ENCODE results near the gene TRIM15.
A peak's percentile ranks its signal among the peaks of the same experiment; 100 is the strongest.
"Not testable (repeated sequence)": the region's sequence is repeated elsewhere in the genome, so short reads cannot be mapped to it uniquely, and the experiment has no call there.

The TRIM15 gene

DNA sequence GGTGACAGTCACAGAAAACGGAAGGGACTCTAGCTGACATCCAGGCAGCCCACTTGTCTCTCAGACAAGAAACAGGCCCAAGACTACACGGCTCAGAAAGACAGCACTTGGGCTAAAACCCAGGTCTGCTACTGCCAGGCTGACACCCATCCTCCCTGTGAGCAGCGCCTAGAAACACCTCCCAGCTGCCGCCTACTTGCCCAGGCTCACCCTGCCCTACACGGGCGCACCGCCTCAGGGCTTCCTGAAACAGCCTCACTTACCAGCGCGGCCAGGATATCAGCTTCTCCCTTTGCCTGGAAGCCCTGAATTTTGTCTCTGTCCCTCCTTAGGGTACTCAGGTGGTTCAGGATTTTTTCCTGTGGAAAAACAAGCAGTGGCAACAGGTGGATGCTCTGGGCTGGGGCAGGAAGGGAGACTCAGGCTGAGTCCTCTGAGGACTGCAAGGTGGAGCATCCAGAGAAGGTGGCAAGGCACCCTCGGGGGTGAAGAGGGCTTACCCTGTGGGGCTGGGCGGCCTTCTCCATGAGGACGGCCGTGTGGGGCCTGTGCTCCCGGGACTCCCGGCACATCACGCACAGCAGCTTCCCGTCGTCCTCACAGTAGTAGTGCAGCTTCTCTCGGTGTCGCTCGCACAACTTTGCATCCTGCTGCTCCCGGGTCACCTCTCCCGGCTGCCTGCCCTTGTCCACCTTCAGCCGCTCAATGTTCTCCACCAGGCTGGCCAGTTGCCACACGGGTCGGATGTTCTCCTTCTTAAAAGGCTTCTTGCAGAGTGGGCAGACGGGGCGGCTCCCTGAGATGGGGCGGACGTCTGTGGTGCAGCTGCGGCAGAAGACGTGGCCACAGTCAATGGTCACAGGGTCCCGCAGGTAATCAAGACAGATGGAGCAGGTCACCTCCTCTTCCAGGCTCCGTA, 35.1 kb downstream of the TRIM15 start:
- DNase-seq = no peak

GRCh38 chr6:30200551-30201281, 37.4 kb downstream of the TRIM15 start:
- no peak for DNase-seq

GRCh38 chr6:30202366-30202765, 39.0 kb downstream of the TRIM15 start:
- DNase-seq = no peak

DNA sequence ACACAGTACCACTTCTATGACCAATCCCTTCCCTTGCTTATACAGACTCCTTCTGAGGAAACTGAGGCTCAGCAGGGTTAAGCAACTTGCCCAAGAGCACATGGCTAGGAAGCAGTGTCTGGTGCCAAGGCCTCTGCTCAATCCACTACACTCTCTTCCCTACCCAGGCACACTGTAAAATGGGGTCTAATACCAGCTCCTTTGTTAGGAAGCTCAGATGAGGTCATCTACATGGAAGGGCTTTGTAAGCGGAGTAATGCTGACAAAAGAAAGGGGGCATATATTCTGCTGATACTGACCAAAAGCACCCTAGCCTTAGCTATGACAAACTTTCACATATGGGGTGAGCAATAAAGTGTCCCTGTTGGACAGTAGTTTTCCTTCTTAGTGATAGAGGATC, 40.8 kb downstream of the TRIM15 start:
- DNase-seq = no peak

GRCh38 chr6:30206152-30206551, 42.8 kb downstream of the TRIM15 start:
- no peak for DNase-seq

DNA sequence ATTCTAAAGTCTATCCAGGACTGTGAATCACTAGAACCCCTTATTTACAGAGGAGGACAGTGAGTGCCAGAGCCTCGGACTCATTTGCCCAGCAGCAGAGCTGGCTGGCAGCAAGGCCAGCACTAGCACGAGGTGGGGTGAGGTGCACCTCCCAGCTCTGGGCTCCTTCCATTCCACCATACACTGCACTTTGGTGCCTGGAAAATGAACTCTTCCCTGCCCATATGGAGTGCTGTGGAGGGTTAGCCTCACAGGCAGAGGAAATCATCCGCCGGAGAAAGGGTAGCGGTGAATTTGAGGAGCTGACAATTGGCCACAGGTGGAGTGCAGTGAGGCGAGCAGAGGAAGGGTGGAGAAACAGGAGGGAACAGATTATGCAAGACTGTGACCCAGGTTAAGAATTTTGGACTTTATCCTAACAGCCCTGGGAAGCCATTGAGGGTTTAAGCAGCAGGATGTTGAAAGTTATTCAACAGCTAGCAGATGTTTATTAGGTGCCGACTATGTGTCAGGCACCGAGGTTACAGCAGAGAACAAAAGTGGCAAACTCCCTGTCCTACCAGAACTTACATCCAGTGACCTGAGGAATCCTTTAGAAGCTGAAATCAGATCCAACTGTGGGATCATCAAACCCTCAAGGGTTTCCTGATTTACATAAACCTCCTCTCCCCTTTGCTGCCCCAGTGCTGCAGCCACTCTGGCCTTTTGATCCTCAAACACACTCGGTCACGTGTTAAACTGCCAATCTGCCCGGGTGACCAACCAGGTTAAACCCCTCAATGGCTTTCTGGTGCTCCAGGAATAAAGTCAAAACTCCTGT, 43.7 kb downstream of the TRIM15 start:
- DNase-seq = peak in 1 of 51 donors; percentile 2

DNA sequence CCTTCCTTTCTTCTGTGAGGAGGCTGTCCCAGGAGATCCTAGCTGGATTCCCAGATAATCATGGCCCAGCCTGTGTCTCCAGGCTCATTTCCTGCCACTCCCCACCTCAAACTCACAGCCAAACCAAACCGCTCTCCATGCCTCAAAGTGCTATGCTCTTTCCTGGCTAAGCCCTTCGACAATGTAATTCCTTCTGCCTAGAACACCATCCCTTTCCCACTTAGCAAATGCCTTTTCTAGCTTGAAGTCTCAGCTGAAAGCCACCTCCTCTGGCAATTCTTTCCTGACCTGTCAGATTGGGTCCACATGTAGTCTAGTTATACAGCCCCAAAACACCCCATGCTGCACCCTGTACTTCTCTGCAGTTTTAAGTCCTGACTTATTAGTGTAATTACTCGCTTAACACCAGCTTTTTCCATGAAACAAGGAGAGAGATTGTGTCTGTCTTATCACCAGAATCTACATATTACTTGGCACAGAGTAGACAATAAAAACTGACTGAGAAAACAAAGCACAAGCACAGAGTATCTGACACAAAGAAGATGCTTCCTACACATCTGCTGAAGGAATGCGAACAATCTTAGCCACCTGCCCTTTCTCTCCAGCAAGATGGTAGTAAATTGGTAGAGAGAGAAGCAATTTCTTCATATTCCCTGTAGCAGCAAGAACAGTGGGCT, 44.4 kb downstream of the TRIM15 start:
- no peak for DNase-seq

DNA sequence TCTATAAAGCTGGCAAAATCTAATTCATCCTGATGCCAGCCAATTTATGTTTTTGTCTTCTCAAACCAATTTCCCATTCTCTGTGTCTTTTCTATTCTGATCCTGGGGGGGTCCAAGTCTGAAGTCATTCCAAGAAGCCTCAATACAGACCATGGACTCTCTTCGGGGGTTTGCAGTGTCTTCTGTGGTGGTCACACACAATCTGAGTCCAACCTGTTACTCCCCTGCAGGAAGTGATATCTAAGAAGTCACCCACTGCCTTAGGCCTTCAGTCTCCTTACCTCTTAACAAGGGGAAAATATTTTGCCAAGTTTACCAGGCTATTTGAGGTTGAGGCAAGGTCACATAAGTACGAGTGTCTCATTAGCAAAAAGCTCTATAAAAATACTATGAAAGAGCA, 48.0 kb downstream of the TRIM15 start:
- no peak for DNase-seq

DNA sequence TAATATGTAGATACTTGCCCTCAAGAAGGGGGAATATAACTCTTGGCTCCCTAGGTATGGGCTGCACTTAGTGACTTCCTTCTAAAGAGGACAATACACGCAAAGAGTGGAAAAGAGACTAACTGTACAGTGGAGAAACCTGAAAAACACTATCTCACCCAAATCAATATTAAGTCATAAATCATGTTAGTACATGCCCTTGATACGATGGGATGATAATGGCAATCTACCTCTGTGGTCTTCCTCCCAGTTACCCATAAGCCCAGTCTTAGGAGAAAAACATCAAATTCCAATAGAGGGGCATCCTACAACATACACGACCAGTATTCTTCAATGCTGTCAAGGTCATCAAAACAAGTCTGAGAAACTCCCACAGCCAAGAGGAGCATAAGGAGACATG, 48.6 kb downstream of the TRIM15 start:
- no peak for DNase-seq

DNA sequence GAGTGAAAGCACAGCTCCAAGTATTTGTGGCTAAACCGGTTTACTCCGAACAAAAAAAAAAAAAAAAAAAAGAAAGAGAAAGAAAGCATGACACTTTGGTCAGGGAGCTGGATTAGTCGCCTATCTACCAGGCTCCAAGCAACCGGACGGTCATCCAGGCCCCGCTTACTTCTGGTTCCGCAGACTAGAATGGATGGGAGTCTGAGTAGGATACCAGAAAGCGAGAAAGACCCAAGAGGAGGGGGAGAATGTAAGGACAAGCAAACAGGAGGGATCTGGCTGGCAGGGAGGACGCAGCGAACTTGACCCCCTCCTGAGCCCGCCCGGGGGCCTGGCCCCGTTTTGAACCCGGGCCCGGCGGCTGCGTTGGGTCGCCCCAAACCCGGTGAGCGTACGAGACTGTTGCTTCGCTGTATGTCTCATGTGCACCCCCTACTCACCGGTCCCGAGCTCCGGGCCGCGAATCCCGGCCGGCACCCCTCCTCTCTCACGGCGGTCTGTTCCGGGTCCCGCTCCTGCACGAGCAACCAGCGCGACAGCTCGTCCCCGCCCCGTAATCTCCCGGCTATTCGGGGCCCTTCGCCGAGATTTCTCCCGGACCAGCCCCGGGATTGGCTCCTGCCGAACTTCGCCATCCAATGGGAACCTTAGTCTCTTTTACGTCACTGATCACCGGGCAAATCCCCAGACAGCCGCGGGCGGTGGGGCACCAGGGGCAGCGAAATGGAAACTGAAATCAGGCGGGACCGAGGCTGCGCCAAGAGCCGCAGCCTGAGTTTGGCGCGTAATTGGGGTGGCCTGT, 49.7 kb downstream of the TRIM15 start, which contains the start of gene TRIM26:
TSS of gene TRIM26 (minus strand) at position 542 of the 802 bp plus-strand sequence. CDS start 14,303 bp downstream, outside the sequence.
- peak; percentile 78 to 99 (median 95) for DNase-seq

- peak in 1 of 51 donors; percentile 68 for DNase-seq
Measured at GRCh38 chr6:30213667-30213956, 50.3 kb downstream of the TRIM15 start.

DNA sequence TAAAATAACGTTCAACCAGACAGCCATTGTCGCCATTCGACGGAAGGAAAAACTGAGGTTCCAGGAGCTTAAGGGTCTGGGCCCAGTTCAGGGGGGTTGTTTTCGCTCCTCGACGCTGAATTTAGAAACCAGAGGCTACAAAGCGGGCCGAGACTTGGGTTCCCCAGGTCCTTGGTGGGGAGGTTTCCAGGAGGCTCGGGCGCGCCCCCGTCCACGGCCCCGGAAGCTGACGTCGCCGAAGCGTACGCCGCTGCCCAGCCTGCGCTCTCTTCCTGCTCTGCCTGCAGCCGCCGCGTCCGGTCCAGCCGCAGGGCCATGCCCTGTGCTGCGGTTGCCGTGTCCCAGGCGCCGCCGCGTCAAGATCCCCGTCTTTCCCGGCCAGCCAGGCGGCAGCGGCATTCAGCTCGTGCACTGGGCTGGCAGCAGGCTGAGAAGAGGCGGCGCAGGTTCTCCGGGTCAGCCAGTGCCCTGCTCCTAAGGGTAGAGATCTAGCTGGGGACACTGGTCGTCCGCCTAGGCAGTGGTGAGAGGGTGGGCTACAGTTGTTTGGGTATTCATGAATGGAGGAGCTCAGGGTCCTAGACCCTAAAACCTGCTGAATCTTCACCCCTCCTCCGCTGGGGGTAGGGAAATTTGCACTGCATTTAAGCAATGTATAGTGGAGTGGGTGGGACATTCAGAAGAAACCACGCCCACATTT, 50.8 kb downstream of the TRIM15 start:
- peak in 50 of 51 donors; percentile 28 to 89 (median 66) for DNase-seq

GRCh38 chr6:30214657-30214982, 51.3 kb downstream of the TRIM15 start:
- DNase-seq = peak in 1 of 51 donors; percentile 30

DNA sequence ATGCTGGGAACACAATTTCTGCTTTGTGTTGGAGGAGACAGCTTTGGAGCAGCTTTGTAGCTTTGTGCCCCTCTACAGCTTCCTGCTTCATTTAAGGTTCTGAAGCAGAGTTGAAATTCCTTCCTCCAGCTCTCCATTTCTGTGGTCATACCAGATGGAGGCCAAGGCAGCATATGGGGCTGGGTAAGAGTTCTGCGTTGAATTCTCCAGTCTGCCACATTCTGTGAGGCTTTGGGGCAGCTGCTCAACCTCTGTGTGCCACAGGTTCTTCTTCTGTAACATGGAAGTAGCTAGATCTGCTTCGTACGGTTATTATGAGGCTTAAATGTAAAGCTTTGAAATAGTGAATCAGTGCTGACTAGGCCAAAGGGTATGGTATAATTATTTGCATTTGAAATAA, 52.8 kb downstream of the TRIM15 start:
- no peak for DNase-seq

GRCh38 chr6:30219244-30219643, 55.9 kb downstream of the TRIM15 start:
- DNase-seq = peak in 15 of 51 donors; percentile 5 to 67 (median 19)

DNA sequence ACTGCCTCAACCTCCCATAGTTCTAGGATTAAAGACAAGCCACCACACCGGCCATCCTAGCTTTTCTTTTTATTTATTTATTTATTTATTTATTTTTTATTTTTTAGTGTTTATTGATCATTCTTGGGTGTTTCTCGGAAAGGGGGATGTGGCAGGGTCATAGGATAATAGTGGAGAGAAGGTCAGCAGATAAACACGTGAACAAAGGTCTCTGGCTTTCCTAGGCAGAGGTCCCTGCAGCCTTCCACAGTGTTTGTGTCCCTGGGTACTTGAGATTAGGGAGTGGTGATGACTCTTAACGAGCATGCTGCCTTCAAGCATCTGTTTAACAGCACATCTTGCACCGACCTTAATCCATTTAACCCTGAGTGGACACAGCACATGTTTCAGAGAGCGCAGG, 58.0 kb downstream of the TRIM15 start:
- DNase-seq = not testable (repeated sequence)

DNA sequence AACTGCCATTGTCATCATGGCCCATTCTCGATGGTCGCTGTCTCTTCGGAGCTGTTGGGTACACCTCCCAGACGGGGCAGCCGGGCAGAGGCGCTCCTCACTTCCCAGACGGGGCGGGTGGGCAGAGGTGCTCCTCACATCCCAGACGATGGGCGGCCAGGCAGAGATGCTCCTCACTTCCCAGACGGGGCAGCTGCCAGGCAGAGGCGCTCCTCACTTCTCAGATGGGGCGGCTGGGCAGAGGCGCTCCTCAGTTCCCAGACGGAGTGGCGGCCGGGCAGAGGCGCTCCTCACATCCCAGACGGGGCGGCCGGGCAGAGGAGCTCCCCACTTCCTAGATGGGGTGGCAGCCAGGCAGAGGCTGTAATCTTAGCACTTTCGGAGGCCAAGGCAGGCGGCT, 58.6 kb downstream of the TRIM15 start:
- not testable (repeated sequence) for DNase-seq

Data from hypothalamus (tissue), 51 donors.